Left hindlimb (tissue), 1 donor: ENCODE measurements around the gene SLC35A2.

Experiments used
- DNase-seq: peaks from one replicate; pipeline ENCODE4 v3.0.0-alpha.2; 2018

The SLC35A2 gene

GRCh38 chrX:48911412-48912182, at the start of gene SLC35A2:
TSS of gene SLC35A2 (minus strand) at chrX:48911646. CDS start at chrX:48911636, 10 bp downstream.
- peak; percentile 85 for DNase-seq

- DNase-seq = no peak
These were observed 48.8 kb upstream of the SLC35A2 start for GRCh38 chrX:48960291-48960690.

GRCh38 chrX:48958635-48959094, 47.2 kb upstream of the SLC35A2 start:
- DNase-seq = no peak

- peak; percentile 97 for DNase-seq
These were observed 46.6 kb upstream of the SLC35A2 start for GRCh38 chrX:48957827-48958634.

GRCh38 chrX:48957477-48957826, 46.0 kb upstream of the SLC35A2 start, which contains the start of gene OTUD5:
TSS of gene OTUD5 (minus strand) at chrX:48957607. CDS start at chrX:48957570, 37 bp downstream.
- peak; percentile 79 for DNase-seq

GRCh38 chrX:48956728-48957414, 45.4 kb upstream of the SLC35A2 start:
- DNase-seq = no peak

- DNase-seq = no peak
These were observed 37.1 kb upstream of the SLC35A2 start for GRCh38 chrX:48948589-48948988.

- no peak for DNase-seq
These were observed 34.3 kb upstream of the SLC35A2 start for GRCh38 chrX:48945517-48946348.

- DNase-seq = no peak
These were observed 31.4 kb upstream of the SLC35A2 start for GRCh38 chrX:48942895-48943294.

- no peak for DNase-seq
These were observed 29.0 kb upstream of the SLC35A2 start for GRCh38 chrX:48940404-48940955.

GRCh38 chrX:48939524-48940228, 28.2 kb upstream of the SLC35A2 start:
- no peak for DNase-seq

GRCh38 chrX:48938721-48939425, 27.4 kb upstream of the SLC35A2 start:
- no peak for DNase-seq

- DNase-seq = no peak
These were observed 25.8 kb upstream of the SLC35A2 start for GRCh38 chrX:48937054-48937907.

GRCh38 chrX:48936429-48937053, 25.1 kb upstream of the SLC35A2 start:
- no peak for DNase-seq

- no peak for DNase-seq
These were observed 23.8 kb upstream of the SLC35A2 start for GRCh38 chrX:48935301-48935670.

- DNase-seq = no peak
These were observed 23.3 kb upstream of the SLC35A2 start for GRCh38 chrX:48934581-48935300.

- no peak for DNase-seq
These were observed 22.3 kb upstream of the SLC35A2 start for GRCh38 chrX:48933757-48934156.

- DNase-seq = no peak
These were observed 16.4 kb upstream of the SLC35A2 start for GRCh38 chrX:48927736-48928382.
